Measurements from ENCODE around the gene NPLOC4. TPM values are rescaled to one million over a fixed set of nuclear protein-coding genes. Genes with fewer than 3 reads are reported as not detected.

Gene NPLOC4
- total and polyA plus RNA-seq, 9 of the 15 experiments (the other 6 are each of a cell fraction or from before 2014, with no cell fraction given) = 1.5 to 116 (median 64.5) TPM

- 0 out of 2 replicates have a peak, but pooled peaks have one; percentile 27 for TF ChIP-seq REST (IDR thresholded peaks at IDR 0.05; ENCODE audit: borderline replicate concordance)
- peak; percentile 73 for TF ChIP-seq REST (CRISPR knock-in tag; IDR thresholded peaks at IDR 0.05; ENCODE audit: low read depth)
- TF ChIP-seq CHD4 (IDR thresholded peaks at IDR 0.05; ENCODE audit: insufficient read depth, insufficient replicate concordance, low read depth, low read length, poor library complexity, severe bottlenecking) = no peak
- no peak for TF ChIP-seq EHMT2 (IDR thresholded peaks at IDR 0.05)
- no peak for TF ChIP-seq RBM17 (IDR thresholded peaks at IDR 0.05; ENCODE audit: borderline replicate concordance, low read depth, low read length)
- peak; percentile 36; the same call in 1 of the 2 replicates for TF ChIP-seq KLF6 (CRISPR knock-in tag; IDR thresholded peaks at IDR 0.05; ENCODE audit: borderline replicate concordance)
- no peak for TF ChIP-seq E2F1 (CRISPR knock-in tag; IDR thresholded peaks at IDR 0.05)
- peak; percentile 61 for TF ChIP-seq C11orf30 (IDR thresholded peaks at IDR 0.05; ENCODE audit: low read depth)
- no peak for TF ChIP-seq ZFP91 (CRISPR knock-in tag; IDR thresholded peaks at IDR 0.05)
- peak; percentile 63 for TF ChIP-seq KLF1 (tag; IDR thresholded peaks at IDR 0.05)
- TF ChIP-seq POLR2G (IDR thresholded peaks at IDR 0.05; ENCODE audit: low read depth, low read length) = peak; percentile 96
- TF ChIP-seq ZNF140 (CRISPR knock-in tag; IDR thresholded peaks at IDR 0.05) = no peak
- TF ChIP-seq HDAC1 (IDR thresholded peaks at IDR 0.05) = no peak
- TF ChIP-seq GTF2A2 (tag; IDR thresholded peaks at IDR 0.05) = peak; percentile 75; the same call in 1 of the 2 replicates
- TF ChIP-seq, protein P1, sequence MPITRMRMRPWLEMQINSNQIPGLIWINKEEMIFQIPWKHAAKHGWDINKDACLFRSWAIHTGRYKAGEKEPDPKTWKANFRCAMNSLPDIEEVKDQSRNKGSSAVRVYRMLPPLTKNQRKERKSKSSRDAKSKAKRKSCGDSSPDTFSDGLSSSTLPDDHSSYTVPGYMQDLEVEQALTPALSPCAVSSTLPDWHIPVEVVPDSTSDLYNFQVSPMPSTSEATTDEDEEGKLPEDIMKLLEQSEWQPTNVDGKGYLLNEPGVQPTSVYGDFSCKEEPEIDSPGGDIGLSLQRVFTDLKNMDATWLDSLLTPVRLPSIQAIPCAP (CRISPR knock-in tag; IDR thresholded peaks at IDR 0.05; ENCODE audit: borderline replicate concordance) = no peak
These were observed at the start of gene NPLOC4, which contains the start of gene TSPAN10 (continued) for GRCh38 chr17:81636505-81637288.

Data from K562 (cell line).